GM19372 (cell line): ENCODE measurements around the gene HSPB8.

ENCODE experiments used
- ATAC-seq: cut with Tn5 transposase; IDR thresholded peaks from one replicate; pipeline ENCODE4 v1.9.1; 2021; ENCODE audit warnings: mild to moderate bottlenecking, low read depth, moderate library complexity; ENCODE audit not compliant: unreplicated experiment

Gene HSPB8, protein sequence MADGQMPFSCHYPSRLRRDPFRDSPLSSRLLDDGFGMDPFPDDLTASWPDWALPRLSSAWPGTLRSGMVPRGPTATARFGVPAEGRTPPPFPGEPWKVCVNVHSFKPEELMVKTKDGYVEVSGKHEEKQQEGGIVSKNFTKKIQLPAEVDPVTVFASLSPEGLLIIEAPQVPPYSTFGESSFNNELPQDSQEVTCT

DNA sequence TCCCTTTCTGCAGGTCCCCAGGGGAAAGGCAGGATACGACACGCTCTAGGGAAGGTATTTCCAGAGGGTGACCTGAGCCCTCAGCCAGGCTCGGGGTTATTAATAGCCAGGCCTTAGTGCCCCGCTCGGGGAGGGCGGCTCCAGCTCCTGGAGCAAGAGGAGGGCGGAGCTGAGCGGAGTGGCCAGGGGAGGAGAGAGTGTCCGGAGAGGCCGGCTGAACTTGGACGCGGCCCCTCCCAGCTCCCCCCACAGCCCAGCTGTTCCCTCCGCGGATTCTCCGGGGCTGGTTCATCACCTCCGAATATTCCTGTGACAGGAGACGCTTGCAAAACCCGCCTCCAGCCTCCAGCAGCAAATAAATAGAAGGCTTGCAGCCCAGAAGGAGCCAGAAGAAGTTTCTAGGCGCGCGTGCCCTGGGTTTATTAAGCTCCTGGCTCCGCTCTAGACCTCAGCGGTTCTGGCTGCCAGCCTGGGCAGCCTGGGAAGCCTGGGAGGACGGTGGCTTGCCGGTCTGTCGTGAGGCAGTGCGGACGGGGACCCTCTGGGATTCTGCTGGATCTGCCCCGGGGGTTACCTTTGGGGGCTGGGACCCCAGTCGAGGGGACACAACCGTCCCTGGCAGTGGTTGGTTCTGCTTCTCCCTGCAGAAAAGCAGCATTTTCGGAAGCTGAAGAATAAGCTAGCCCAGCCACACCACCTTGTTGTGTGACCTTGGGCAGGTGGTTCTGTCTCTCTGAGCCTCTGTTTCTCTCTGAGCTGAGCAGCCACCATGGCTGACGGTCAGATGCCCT lies at the start of gene HSPB8:
TSS of gene HSPB8 (plus strand) at position 388 of the 791 bp plus-strand sequence. CDS start at position 770, 382 bp downstream.
- ATAC-seq: no peak

- no peak for ATAC-seq
Observed at GRCh38 chr12:119129827-119130434, 48.8 kb upstream of the HSPB8 start.

DNA sequence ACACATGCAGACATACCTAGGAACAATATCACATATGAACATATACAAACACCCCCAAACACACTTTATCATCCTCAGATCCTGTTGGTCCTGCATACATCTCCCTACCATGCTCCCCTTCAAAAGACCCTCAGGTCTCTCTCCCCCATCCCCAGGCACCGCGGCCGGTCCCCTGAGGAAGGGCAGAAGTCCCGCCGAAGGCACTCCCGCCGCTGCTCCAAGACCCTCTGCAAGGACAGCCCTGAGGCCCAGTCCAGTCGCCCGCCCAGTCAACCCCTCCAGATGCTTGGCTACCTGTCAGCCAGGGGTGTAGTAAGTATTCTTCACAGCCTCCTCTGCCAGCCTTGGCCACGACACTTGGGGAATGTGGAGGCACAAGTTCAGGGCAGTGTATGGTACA lies 48.2 kb upstream of the HSPB8 start:
- no peak for ATAC-seq

- no peak for ATAC-seq
Observed at GRCh38 chr12:119134284-119135072, 44.3 kb upstream of the HSPB8 start.

- ATAC-seq: no peak
Observed at GRCh38 chr12:119136811-119137410, 41.8 kb upstream of the HSPB8 start.

- ATAC-seq: no peak
Observed at GRCh38 chr12:119139448-119139847, 39.3 kb upstream of the HSPB8 start.

- no peak for ATAC-seq
Observed at GRCh38 chr12:119145367-119145766, 33.4 kb upstream of the HSPB8 start.

DNA sequence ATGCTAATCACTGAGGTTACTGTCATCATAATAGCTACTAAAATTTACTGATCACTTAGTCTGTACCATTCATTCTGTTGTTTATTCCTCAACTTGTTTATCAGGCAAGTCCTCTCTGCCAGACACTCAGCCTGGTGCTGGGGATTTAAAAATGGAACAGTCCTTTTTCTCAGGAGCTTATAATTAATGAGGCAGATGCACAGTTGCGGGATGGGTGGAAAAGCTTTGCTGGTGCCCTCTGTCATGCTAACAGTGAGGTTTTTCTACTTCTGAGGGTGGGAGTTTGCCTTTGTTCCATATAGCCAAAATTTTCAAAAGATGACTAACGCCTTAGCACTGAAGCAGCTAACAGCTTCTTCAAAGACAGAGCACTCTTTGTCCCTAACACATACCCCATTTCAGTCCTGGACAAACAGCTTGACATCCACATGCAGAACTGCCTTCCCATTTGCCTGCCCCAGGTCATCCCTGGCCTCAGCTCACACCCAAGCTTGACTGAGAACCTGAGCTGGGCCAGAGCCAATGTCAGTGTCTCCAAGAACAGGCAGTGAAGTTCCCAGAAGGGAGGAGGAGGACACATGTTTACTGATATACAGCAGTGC lies 30.8 kb upstream of the HSPB8 start:
- ATAC-seq: no peak

DNA sequence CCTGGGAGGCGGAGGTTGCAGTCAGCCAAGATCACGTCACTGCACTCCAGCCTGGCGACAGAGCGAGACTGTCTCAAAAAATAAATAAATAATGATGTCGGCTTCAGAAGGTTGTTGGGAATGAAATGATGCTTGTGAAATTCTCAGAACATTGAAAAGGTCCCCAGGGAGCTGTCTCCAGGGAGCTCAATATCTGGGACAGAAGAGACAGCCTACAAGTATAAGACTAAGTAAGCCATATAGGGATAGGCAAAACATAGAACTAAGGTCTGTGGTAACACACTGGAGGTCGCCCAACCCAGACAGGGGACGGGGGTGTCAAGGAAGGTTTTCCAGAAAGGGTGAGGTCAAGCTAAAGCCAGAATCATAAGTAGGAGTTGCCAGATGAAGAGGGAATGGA lies 29.5 kb upstream of the HSPB8 start:
- no peak for ATAC-seq

DNA sequence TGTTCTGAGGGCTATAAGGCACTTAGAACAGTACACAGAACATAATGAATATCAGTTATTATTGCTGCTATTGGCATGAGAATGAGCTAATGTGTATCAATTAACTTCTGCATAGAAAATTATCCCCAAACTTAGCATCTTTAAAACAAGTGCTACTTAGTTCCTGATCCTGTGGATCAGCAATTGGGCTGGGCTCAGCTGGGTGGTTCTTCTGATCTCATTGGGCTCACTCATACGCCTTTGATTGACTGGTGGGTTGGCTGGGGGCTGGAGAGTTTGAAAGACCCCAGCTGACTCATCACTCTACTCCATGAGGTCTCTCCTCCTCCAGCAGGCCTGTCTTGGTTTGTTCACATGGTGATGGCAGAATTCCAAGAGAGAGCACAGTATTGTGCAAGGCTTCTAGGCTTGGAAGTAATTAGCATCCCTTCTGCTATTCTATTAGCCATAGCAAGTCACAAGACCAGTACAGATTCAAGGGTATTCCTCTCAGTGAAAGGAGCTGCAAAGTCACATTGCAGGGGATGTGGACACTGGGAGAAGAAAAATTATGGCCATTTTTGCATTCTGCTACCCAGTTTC lies 27.2 kb upstream of the HSPB8 start:
- no peak for ATAC-seq

DNA sequence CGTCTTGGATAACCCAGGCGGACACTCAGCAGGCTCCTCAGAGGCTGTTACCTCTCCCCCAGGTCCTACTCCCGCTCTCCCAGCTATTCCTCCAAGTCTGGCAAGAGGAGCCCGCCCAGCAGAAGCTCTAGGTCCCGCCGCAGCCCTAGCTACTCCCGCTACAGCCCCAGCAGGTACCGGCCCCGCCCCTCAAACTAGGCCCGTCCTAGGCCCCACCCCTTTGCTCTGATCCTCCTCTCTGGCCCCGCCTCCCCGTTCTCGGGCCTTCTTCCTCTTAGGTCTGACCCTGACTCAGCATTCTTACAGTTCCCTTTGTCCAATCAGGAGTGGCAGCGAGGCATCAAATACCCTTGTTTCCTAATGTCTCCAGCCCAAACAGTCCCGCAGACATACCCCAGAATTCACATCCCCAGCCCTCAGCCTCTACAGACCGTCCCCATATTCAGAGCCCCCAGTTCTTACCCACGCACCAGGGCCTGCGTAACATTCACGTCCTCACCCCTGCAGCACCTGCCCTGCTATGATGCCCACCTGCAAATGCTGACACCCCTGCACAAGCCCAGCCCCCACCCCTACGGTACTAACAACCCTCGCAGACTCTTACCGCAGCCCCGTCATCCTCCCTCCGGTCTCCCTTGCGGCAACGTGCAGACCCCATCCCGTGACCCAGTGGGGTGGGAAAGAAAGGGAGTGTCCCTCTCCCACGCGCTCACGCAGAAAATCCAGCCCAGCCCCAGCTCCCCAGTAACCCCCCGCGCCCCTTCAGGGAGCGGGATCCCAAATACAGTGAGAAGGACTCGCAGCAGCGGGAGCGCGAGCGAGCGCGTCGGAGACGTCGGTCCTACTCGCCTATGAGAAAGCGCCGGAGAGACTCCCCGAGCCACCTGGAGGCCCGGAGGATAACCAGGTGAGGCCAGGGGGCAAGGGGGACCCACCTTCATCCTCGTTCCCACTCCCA lies 25.0 kb upstream of the HSPB8 start:
- ATAC-seq: no peak

- ATAC-seq: no peak
Observed at GRCh38 chr12:119154435-119154818, 24.3 kb upstream of the HSPB8 start.

DNA sequence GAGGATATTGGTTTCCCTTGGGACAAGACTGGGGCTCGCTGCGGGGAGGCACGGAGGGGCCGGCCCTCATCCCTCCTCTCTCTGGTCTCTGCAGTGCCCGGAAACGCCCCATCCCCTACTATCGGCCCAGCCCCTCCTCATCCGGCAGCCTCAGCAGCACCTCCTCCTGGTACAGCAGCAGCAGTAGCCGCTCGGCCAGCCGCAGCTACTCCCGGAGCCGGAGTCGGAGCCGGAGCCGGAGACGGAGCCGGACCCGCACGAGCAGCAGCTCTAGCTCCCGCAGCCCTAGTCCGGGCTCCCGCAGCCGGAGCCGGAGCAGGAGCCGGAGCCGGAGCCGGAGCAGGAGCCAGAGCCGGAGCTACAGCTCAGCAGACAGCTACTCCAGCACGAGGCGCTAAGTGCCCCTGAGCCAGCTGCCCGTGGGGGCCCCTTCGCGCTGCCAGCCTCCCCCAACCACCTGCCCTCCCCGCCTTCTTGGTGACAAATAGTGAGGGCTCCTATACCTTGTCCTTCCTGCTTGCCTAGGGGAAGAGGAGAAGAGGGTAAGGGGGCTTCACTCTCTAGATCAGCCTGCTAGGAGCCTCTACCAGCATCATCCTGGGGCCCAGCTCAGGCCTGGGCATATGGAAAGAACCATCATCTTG lies 22.2 kb upstream of the HSPB8 start:
- no peak for ATAC-seq

- ATAC-seq: no peak
Observed at GRCh38 chr12:119157528-119157927, 21.2 kb upstream of the HSPB8 start.

DNA sequence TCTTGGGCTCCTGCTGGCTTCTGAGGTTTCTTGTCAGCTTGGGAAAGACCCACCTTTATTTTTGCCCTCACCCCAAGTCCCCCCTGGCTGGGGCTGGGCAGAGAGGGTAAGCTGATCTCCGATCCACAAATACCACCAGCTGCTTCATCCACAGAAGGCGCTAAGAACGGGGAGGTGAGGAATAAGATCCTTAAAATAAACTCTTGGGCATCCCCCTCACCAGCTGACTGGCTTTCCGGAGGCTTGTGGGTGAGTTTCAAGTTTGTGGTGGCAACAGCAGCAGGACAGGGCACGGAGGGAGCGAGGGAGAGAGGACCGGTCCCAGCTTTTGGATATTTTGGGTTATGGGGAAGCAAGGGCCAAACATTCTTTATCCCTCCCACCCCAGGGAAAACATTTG lies 20.8 kb upstream of the HSPB8 start:
- no peak for ATAC-seq

GRCh38 chr12:119158402-119158801 lies 20.3 kb upstream of the HSPB8 start:
- no peak for ATAC-seq

DNA sequence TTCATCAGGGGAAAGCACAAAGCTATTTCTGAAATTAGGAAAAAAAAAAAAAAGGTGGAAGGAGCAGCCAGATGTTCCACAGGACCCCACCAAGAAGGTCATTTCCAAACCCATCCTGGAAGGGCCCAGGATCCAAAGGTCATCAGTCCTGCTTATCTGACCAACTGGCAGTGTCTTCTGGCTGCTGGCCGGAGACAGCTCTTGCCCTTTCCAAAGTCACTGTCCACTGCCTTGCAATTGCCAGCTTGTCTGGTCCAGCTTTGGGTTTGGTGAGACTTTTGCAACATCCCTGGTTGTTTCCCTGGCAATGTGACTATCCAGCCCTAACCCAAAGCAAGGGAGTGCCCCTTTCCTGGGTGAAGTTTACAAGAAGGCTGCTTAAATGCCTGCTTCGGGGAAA lies 18.9 kb upstream of the HSPB8 start:
- no peak for ATAC-seq

DNA sequence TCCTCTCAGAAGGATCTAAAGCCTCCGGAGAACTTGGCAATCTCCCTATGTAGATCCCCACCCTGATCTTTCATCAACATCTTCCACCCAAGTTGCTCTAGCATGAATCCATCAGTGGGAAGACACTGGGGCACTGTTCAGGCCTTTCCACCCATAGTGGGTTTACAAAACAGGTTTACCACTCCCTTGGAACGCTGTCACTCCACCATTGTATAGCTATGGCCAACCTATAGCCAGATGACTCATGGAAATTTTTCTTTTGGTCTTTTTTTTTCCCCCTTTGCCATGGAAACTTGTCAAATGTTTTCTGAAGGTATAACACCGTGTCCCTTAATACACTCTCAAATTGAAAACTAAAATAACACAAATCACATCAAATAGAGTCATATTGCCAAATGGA lies 10.8 kb upstream of the HSPB8 start:
- ATAC-seq: no peak
